Measurements from ENCODE around the gene SPC24.

DNA sequence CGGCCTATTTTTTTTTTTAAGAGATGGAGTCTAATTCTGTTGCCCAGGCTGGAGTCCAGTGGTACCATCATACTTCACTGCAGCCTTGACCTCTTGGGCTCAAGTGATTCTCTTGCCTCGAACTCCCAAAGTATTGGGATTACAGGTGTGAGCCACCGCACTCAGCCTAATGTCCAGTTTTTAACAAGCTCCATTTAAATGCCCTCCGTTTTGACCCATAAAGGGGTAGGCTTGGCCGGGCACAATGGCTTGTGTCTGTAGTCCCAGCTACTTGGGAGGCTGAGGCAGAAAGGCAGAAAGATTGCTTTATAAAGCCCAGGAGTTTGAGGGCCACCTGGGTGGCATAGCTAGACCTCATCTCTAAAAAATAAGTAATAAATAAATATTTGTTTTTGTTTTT, 54.5 kb downstream of the SPC24 start:
- TF ChIP-seq, protein P1, sequence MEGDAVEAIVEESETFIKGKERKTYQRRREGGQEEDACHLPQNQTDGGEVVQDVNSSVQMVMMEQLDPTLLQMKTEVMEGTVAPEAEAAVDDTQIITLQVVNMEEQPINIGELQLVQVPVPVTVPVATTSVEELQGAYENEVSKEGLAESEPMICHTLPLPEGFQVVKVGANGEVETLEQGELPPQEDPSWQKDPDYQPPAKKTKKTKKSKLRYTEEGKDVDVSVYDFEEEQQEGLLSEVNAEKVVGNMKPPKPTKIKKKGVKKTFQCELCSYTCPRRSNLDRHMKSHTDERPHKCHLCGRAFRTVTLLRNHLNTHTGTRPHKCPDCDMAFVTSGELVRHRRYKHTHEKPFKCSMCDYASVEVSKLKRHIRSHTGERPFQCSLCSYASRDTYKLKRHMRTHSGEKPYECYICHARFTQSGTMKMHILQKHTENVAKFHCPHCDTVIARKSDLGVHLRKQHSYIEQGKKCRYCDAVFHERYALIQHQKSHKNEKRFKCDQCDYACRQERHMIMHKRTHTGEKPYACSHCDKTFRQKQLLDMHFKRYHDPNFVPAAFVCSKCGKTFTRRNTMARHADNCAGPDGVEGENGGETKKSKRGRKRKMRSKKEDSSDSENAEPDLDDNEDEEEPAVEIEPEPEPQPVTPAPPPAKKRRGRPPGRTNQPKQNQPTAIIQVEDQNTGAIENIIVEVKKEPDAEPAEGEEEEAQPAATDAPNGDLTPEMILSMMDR (IDR thresholded peaks at IDR 0.05): no peak
- no peak for TF ChIP-seq POLR2A (IDR thresholded peaks at IDR 0.05)
- TF ChIP-seq POLR2AphosphoS5 (IDR thresholded peaks at IDR 0.05): no peak
- TF ChIP-seq EP300 (IDR thresholded peaks at IDR 0.05): no peak
